Measurements from ENCODE around the gene PROKR1. TPM values are rescaled to one million over a fixed set of nuclear protein-coding genes. Genes with fewer than 3 reads are reported as not detected.

PROKR1 gene
- total and polyA plus RNA-seq, 7 donors = 0.20 to 1.1 (median 0.67) TPM; not detected in 3

DNA sequence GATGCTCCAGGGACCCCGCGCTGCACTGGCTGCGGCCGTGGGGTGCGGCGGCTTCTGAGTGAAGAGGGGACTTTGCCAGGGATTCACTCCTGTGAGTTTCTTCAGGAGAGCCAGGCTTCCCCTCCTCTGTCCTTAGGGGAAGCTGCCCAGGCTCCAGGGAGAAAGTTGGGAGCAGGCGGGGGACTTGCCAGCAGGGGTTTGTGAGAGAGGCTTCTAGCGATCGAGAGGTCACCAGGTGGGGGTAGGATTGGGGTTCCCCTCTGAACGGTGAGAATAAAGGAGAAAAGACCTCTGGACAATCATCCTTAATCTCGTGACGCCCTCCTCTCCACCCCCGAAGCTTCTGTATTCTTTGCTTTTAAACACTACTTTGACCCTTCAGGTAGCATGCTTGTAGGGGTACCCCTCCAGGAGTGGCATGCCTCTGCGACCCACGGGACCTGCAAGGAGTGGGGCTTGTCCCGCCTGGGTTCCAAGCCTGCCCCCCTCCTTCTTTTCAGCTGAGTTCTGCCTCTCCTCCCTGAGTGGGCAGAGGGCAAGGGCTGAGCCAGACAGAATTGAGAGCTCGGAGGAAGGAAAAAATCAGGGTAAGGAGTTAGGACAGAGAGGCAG is 601 bp downstream of the PROKR1 start:
- TF ChIP-seq, protein P1, sequence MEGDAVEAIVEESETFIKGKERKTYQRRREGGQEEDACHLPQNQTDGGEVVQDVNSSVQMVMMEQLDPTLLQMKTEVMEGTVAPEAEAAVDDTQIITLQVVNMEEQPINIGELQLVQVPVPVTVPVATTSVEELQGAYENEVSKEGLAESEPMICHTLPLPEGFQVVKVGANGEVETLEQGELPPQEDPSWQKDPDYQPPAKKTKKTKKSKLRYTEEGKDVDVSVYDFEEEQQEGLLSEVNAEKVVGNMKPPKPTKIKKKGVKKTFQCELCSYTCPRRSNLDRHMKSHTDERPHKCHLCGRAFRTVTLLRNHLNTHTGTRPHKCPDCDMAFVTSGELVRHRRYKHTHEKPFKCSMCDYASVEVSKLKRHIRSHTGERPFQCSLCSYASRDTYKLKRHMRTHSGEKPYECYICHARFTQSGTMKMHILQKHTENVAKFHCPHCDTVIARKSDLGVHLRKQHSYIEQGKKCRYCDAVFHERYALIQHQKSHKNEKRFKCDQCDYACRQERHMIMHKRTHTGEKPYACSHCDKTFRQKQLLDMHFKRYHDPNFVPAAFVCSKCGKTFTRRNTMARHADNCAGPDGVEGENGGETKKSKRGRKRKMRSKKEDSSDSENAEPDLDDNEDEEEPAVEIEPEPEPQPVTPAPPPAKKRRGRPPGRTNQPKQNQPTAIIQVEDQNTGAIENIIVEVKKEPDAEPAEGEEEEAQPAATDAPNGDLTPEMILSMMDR (IDR thresholded peaks at IDR 0.05) = no peak
- TF ChIP-seq POLR2AphosphoS5 (IDR thresholded peaks at IDR 0.05) (no peak), EP300 (IDR thresholded peaks at IDR 0.05) (no peak), POLR2A (IDR thresholded peaks at IDR 0.05) (no peak)
- Histone ChIP-seq H3K4me3 (peak overlapping the region; percentile 27 to 58 (median 44)), H3K4me1 (peaks cover 0 to 18% (median 16%) of the 10 kb centered on the region in 4 donors), H3K9me3 (no peaks in the 10 kb centered on the region), H3K36me3 (no peaks in the 10 kb centered on the region), H3K27me3 (peaks cover 13 to 89% (median 30%) of the 10 kb centered on the region in 3 donors), H3K27ac (no peak overlapping the region)
- intact Hi-C loops (cut with DNase I) = no loop called here
- WGBS, 2 donors = 11 to 14% methylated on average over 17 of the region's 17 CpGs
- no peak for DNase-seq

DNA sequence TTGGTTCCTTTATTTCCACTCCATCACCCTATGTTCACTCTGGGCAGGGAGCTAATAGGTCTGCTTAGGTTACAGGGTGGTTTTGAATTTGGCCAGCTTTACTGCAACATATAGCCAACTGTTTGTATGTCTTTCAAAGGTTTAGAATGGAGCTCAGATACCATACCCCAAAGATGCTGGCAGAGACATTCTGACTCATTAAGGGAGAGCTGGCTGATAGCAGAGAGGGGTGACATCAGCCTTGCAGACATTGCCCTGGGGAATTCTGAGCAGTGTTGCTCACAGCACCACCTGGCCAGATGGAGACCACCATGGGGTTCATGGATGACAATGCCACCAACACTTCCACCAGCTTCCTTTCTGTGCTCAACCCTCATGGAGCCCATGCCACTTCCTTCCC is 2.1 kb downstream of the PROKR1 start:
- TF ChIP-seq POLR2AphosphoS5 (IDR thresholded peaks at IDR 0.05) = no peak
- TF ChIP-seq, protein P1 (IDR thresholded peaks at IDR 0.05) = no peak
- TF ChIP-seq EP300 (IDR thresholded peaks at IDR 0.05) = no peak
- no peak for TF ChIP-seq POLR2A (IDR thresholded peaks at IDR 0.05)
- H3K9me3 ChIP-seq = no peaks in the 10 kb centered on the region
- no peaks in the 10 kb centered on the region for H3K36me3 ChIP-seq
- H3K4me1 ChIP-seq = peaks cover 0 to 18% (median 16%) of the 10 kb centered on the region in 4 donors
- DNase-seq = no peak
- no peak overlapping the region for H3K4me3 ChIP-seq
- H3K27me3 ChIP-seq = peaks cover 13 to 82% (median 24%) of the 10 kb centered on the region in 3 donors
- no peak overlapping the region for H3K27ac ChIP-seq
- intact Hi-C loops (cut with DNase I) = no loop called here

DNA sequence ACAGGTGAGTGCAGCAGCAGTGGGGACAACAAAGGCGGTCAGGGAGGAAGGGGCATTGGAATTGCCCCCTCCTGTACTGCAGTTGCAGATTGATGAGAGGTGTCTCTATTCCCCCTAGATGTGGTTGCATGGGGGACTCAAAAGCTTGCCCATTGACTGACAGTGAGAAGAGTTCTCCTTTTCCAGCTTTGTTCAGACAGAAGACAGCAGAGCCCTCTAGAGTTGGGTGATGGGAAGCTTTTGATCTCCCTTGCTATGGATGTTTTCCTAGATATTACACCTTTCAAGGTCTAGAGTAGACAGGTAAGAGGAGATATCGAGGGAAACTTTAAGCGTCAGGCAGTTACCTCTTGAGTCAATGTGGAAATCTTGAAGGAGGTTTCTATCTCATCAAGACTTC is 2.9 kb downstream of the PROKR1 start:
- peaks cover 0 to 18% (median 16%) of the 10 kb centered on the region in 4 donors for H3K4me1 ChIP-seq
- 81 to 86% methylated on average over 3 of the region's 3 CpGs for WGBS, 2 donors
- intact Hi-C loops (cut with DNase I) = no loop called here
- H3K9me3 ChIP-seq = no peaks in the 10 kb centered on the region
- DNase-seq = no peak
- no peaks in the 10 kb centered on the region for H3K36me3 ChIP-seq
- H3K4me3 ChIP-seq = no peak overlapping the region
- no peak overlapping the region for H3K27ac ChIP-seq
- TF ChIP-seq EP300 (IDR thresholded peaks at IDR 0.05) (no peak), POLR2AphosphoS5 (IDR thresholded peaks at IDR 0.05) (no peak), POLR2A (IDR thresholded peaks at IDR 0.05) (no peak)
- TF ChIP-seq, protein P1 (IDR thresholded peaks at IDR 0.05) = no peak
- peaks cover 13 to 74% (median 18%) of the 10 kb centered on the region in 3 donors for H3K27me3 ChIP-seq

DNA sequence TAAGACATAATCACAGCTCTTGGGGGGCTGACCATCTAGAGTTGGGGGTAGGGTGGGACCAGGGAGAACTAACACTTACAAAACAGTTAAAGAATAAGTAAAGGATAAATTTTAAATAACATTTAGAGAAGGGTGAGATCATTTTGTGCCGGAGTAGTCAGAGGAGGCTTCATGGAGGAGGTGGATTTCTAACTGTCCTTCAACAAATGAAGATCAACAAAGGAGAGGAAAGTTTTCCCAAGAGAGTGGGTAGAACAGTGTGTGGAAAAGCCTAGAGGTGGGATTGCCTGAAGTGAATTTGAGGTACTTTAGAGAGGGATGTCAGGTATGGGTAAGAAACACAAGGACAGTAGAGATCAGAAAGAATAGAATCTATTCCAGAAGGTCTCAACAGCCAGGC is 7.3 kb downstream of the PROKR1 start:
- DNase-seq = no peak
- intact Hi-C loops (cut with DNase I) = no loop called here
- no peaks in the 10 kb centered on the region for H3K4me1 ChIP-seq
- peaks cover 0 to 42% (median 0%) of the 10 kb centered on the region in 3 donors for H3K27me3 ChIP-seq
- TF ChIP-seq POLR2A (IDR thresholded peaks at IDR 0.05) (no peak), POLR2AphosphoS5 (IDR thresholded peaks at IDR 0.05) (no peak), EP300 (IDR thresholded peaks at IDR 0.05) (no peak)
- TF ChIP-seq, protein P1 (IDR thresholded peaks at IDR 0.05) = no peak
- no peak overlapping the region for H3K4me3 ChIP-seq
- no peaks in the 10 kb centered on the region for H3K9me3 ChIP-seq
- H3K27ac ChIP-seq = no peak overlapping the region
- H3K36me3 ChIP-seq = no peaks in the 10 kb centered on the region
- 90 to 97% methylated on average over 1 of the region's 1 CpG for WGBS, 2 donors

DNA sequence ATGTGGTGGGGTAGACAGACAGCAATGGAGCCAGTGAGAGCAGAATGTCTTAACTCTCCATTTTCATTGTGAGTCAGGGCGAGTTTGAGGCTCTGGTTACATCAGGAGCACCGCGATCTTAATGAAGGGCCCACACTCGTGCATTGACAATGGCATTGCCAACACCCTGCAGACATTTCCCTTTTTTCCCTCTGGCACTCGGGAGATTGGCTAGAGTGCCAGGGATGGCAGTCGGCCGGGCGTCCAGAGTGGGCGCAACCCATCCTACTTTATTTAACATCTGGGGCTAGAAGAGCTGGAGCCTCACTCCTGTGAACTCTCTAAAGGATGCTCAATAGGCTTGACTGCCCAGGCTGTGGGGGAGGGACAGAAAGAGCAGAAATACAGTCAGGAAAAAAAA is 9.7 kb downstream of the PROKR1 start:
- H3K9me3 ChIP-seq = no peaks in the 10 kb centered on the region
- no peaks in the 10 kb centered on the region for H3K4me1 ChIP-seq
- H3K36me3 ChIP-seq = no peaks in the 10 kb centered on the region
- intact Hi-C loops (cut with DNase I) = no loop called here
- WGBS, 2 donors = 86 to 89% methylated on average over 9 of the region's 9 CpGs
- H3K27ac ChIP-seq = no peak overlapping the region
- peaks cover 0 to 20% (median 0%) of the 10 kb centered on the region in 3 donors for H3K27me3 ChIP-seq
- no peak overlapping the region for H3K4me3 ChIP-seq
- no peak for DNase-seq
- no peak for TF ChIP-seq POLR2AphosphoS5 (IDR thresholded peaks at IDR 0.05)
- no peak for TF ChIP-seq EP300 (IDR thresholded peaks at IDR 0.05)
- no peak for TF ChIP-seq POLR2A (IDR thresholded peaks at IDR 0.05)
- TF ChIP-seq, protein P1 (IDR thresholded peaks at IDR 0.05) = no peak
